ENCODE results near the gene HMX1. TPM values are rescaled to one million over a fixed set of nuclear protein-coding genes. Genes with fewer than 3 reads are reported as not detected.

The HMX1 gene
- total and polyA plus RNA-seq, 10 of the 15 experiments (the other 5 are each of a cell fraction or from before 2014, with no cell fraction given): not detected

DNA sequence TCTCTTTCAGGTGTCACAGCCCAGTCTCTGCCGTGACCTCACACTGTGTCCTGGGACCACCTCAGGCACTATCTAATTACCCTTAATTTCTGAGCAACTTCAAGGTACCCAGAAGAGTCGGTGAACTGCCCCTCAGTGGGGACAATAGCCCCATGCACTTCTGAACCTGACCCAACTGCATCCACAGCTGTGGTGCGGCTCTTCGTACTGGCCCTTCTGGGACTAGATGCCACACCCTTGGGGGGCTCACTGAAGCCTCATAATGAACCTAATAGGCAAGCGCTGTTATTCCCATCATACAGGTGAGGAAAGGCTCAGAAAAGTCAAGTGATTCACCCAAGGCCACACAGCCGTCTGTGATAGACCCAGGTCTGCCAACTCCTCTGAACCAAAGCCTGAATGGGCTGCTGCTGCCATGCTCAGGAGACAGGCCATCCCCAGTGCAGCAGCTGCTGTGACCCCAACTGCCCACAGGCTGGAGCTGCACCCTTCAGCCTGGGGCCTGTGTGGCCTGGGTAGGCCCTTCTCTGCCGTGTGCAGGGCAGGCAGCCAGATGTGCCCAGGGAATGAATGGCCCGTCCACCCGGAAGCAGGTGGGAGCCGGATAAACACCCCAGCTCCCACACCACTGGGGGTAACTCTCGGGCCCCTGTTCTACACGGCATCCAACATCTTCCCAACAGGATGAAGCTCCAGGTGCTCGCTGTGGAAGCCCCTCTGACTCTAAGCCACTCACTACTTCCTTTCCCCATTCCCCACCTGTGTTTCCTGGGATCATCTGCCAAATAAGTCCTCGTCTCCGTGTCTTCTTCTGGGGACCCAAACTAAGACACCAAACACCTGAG lies 35.9 kb downstream of the HMX1 start:
- BruUV-seq (replicated peaks): no TSS peak

DNA sequence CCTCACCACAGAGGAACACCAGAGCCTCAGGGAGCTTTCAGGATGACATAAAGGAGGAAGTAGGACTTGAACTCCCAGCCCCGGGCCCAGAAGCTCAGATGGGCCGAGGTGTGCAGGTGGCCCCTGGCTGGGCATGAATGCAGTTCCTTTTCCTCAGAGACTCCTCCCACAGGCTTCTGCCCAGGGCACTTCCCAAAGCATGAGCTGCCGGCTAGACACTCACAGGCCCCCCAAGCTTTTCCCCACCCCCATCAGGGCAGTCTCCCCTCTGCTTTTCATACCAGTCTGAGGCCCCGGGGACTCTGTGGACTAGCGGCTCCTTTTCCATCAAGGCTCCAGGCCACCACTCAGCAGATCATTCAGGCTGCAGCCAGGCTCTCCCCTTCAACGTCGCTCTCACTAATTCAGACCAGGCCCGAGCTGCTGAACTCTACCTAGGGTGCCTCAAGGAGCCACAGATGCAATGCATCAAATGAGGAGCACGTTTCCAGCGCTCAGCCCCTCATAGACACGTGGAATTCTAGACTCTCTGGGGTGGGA lies 36.9 kb downstream of the HMX1 start:
- SMC1A ChIA-PET (ENCODE audit: uncharacterized antibody, unreplicated experiment): no interaction called here

More for the DNA sequence above, 35.9 kb downstream of the HMX1 start:
- H3K27me3 ChIP-seq (replicated peaks in 1 of 2; ENCODE audit: control insufficient read depth in 2 of 2, insufficient read depth in 2 of 2, low read length in 1 of 2): no peaks in the 10 kb centered on the region; a peak in 1 of 4 replicates
- no peak overlapping the region for H3K4me3 ChIP-seq
- H2AFZ ChIP-seq (ENCODE audit: control insufficient read depth, low read depth, low read length): no peak overlapping the region
- no peak overlapping the region for H3K4me2 ChIP-seq (ENCODE audit: control insufficient read depth, insufficient read depth)
- RAD21 ChIA-PET (ENCODE audit: unreplicated experiment): no interaction called here
- in situ Hi-C loops (cut with MboI) (no loop called here), intact Hi-C loops (cut with micrococcal nuclease; ENCODE audit: unreplicated experiment) (no loop called here)
- H3K9me3 ChIP-seq (replicated peaks; ENCODE audit: control insufficient read depth, insufficient read depth, low read length): no peaks in the 10 kb centered on the region; the same call in 2 of the 3 replicates
- H4K20me1 ChIP-seq (ENCODE audit: control insufficient read depth, insufficient read depth): no peaks in the 10 kb centered on the region
- H3K79me2 ChIP-seq (ENCODE audit: control insufficient read depth, insufficient read depth, low read length): no peaks in the 10 kb centered on the region
- CTCF ChIA-PET: interaction anchor here (1.1 kb wide), 1 partner anchor 76 kb away, joined by 4 read pairs; no protein-coding TSS in a partner anchor
- POLR2A ChIA-PET: no interaction called here
- no peaks in the 10 kb centered on the region for H3K36me3 ChIP-seq (ENCODE audit: control insufficient read depth in 2 of 2, insufficient read depth in 2 of 2, low read length in 1 of 2)
- ATAC-seq (no peak), DNase-seq (ENCODE audit: low read depth, low spot score) (no peak), FAIRE-seq (no peak)
- H3K9ac ChIP-seq (ENCODE audit: control insufficient read depth, insufficient read depth, low read length): no peak overlapping the region
- WGBS (ENCODE audit: insufficient coverage, insufficient replicate concordance, low lambda C conversion rate, missing lambda C conversion rate): 38% methylated on average over 15 of the region's 15 CpGs
- TF ChIP-seq TCF7 (IDR thresholded peaks at IDR 0.05; ENCODE audit: borderline replicate concordance) (no peak), SREBF1 (IDR thresholded peaks at IDR 0.05; ENCODE audit: low read length) (no peak), ZNF24 (IDR thresholded peaks at IDR 0.05) (no peak), HDAC2 (IDR thresholded peaks at IDR 0.05) (no peak), LARP7 (IDR thresholded peaks at IDR 0.05) (no peak), ZNF622 (IDR thresholded peaks at IDR 0.05) (no peak)
- no peaks in the 10 kb centered on the region for H3K4me1 ChIP-seq (ENCODE audit: control insufficient read depth, insufficient read depth, low read length)
- SMC1A ChIA-PET (ENCODE audit: uncharacterized antibody, unreplicated experiment): no interaction called here
- no peak overlapping the region for H3K27ac ChIP-seq (ENCODE audit: control insufficient read depth, insufficient read depth)

More for the DNA sequence above, 36.9 kb downstream of the HMX1 start:
- TF ChIP-seq, protein P1, sequence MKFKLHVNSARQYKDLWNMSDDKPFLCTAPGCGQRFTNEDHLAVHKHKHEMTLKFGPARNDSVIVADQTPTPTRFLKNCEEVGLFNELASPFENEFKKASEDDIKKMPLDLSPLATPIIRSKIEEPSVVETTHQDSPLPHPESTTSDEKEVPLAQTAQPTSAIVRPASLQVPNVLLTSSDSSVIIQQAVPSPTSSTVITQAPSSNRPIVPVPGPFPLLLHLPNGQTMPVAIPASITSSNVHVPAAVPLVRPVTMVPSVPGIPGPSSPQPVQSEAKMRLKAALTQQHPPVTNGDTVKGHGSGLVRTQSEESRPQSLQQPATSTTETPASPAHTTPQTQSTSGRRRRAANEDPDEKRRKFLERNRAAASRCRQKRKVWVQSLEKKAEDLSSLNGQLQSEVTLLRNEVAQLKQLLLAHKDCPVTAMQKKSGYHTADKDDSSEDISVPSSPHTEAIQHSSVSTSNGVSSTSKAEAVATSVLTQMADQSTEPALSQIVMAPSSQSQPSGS (IDR thresholded peaks at IDR 0.05; ENCODE audit: low read length): no peak
- TF ChIP-seq, protein P2, sequence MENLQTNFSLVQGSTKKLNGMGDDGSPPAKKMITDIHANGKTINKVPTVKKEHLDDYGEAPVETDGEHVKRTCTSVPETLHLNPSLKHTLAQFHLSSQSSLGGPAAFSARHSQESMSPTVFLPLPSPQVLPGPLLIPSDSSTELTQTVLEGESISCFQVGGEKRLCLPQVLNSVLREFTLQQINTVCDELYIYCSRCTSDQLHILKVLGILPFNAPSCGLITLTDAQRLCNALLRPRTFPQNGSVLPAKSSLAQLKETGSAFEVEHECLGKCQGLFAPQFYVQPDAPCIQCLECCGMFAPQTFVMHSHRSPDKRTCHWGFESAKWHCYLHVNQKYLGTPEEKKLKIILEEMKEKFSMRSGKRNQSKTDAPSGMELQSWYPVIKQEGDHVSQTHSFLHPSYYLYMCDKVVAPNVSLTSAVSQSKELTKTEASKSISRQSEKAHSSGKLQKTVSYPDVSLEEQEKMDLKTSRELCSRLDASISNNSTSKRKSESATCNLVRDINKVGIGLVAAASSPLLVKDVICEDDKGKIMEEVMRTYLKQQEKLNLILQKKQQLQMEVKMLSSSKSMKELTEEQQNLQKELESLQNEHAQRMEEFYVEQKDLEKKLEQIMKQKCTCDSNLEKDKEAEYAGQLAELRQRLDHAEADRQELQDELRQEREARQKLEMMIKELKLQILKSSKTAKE (IDR thresholded peaks at IDR 0.05; ENCODE audit: low read depth, poor library complexity, severe bottlenecking): no peak
- no peak for TF ChIP-seq SMAD1 (IDR thresholded peaks at IDR 0.05; ENCODE audit: low read depth, partially characterized antibody)
- TF ChIP-seq MEF2B (IDR thresholded peaks at IDR 0.05; ENCODE audit: partially characterized antibody, poor library complexity, severe bottlenecking): no peak
- TF ChIP-seq JUNB (IDR thresholded peaks at IDR 0.05): no peak
- no peak for TF ChIP-seq POLR2AphosphoS5 (IDR thresholded peaks at IDR 0.05; ENCODE audit: low read length)
- ChIA-PET RAD21 (ENCODE audit: unreplicated experiment) (no interaction called here), POLR2A (no interaction called here), CTCF (interaction anchor here (1.1 kb wide), 1 partner anchor 77 kb away, joined by 4 read pairs; no protein-coding TSS in a partner anchor)
- ATAC-seq: no peak
- Histone ChIP-seq H3K4me2 (ENCODE audit: control insufficient read depth, insufficient read depth) (no peak overlapping the region), H3K27me3 (replicated peaks in 1 of 2; ENCODE audit: control insufficient read depth in 2 of 2, insufficient read depth in 2 of 2, low read length in 1 of 2) (no peaks in the 10 kb centered on the region; a peak in 1 of 4 replicates), H3K27ac (ENCODE audit: control insufficient read depth, insufficient read depth) (no peak overlapping the region), H3K79me2 (ENCODE audit: control insufficient read depth, insufficient read depth, low read length) (no peaks in the 10 kb centered on the region), H3K36me3 (ENCODE audit: control insufficient read depth in 2 of 2, insufficient read depth in 2 of 2, low read length in 1 of 2) (no peaks in the 10 kb centered on the region), H4K20me1 (ENCODE audit: control insufficient read depth, insufficient read depth) (no peaks in the 10 kb centered on the region), H3K4me3 (no peak overlapping the region), H2AFZ (ENCODE audit: control insufficient read depth, low read depth, low read length) (no peak overlapping the region), H3K9me3 (replicated peaks; ENCODE audit: control insufficient read depth, insufficient read depth, low read length) (no peaks in the 10 kb centered on the region; the same call in 2 of the 3 replicates), H3K4me1 (ENCODE audit: control insufficient read depth, insufficient read depth, low read length) (no peaks in the 10 kb centered on the region), H3K9ac (ENCODE audit: control insufficient read depth, insufficient read depth, low read length) (no peak overlapping the region)
- in situ Hi-C loops (cut with MboI) (no loop called here), intact Hi-C loops (cut with micrococcal nuclease; ENCODE audit: unreplicated experiment) (no loop called here)
- DNase-seq (ENCODE audit: low read depth, low spot score): no peak
- FAIRE-seq: no peak
- BruUV-seq (replicated peaks): no TSS peak
- WGBS (ENCODE audit: insufficient coverage, insufficient replicate concordance, low lambda C conversion rate, missing lambda C conversion rate): 16% methylated on average over 11 of the region's 11 CpGs
